HG03520 (cell line): ENCODE measurements around the gene TEX11.
"Not testable (repeated sequence)": the region's sequence is repeated elsewhere in the genome, so short reads cannot be mapped to it uniquely, and the experiment has no call there.

Experiments
- ATAC-seq: cut with Tn5 transposase; IDR thresholded peaks from one replicate; pipeline ENCODE4 v1.9.1; 2021; ENCODE audit warnings: mild to moderate bottlenecking, moderate library complexity; ENCODE audit not compliant: unreplicated experiment

Gene TEX11

DNA sequence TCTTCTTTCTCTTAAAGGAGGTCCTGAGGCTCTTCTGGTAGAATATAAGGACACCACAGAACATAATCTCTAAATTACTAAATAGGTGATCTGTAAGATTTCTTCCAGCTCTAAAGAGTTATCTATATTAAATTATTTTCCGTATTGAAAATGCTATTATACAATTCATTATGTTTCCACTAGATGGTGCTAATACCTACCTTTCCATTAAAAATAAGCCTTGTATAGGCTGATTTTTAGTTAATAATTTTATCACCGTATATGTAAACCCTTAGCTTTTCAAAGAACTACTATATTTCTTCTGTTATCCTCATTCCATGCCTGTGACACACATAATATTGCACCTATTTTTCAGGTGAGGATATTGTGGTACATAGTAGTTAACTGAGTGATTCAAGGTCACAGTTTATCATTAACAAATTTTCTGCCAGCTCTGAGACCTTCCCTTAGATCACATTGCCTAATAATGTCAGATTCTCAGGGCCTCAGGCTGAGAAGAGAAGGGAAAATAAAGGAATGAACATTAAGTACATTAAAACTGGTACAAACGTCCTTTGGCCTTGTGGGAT lies 138.8 kb downstream of the TEX11 start:
- ATAC-seq, result no peak

DNA sequence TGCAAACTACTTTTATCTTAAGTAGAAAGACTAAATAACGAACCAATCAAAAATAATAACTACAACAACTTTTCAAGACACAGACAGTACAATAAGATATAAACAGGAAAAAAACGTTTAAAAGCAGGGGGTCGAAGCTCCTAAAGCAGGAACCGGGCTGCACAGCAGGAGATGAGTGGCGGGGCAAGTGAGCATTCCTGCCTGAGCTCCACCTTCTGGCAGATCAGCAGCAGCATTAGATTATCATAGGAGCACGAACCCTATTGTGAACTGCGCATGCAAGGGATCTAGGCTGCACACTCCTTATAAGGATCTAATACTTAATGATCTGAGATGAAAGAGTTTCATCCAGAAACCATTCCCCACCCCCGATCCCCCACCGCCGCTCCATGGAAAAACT lies 146.2 kb downstream of the TEX11 start:
- ATAC-seq, result no peak

DNA sequence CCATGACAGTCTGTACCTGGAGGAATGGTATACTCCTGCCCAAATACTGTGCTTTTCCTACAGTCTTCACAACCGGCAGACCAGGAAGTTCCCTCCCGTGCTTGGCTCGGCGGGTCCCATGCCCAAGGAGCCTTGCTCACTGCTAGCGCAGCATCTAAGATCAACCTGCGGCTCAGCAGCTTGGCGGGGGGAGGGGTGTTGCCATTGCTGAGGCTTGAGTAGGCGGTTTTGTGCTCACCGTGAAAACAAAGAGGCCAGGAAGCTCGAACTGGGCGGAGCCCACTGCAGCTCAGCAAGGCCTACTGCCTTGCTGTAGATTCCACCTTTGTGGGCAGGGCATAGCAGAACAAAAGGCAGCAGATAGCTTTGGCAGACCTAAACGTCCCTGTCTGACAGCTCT lies 152.7 kb downstream of the TEX11 start:
- ATAC-seq, result no peak

DNA sequence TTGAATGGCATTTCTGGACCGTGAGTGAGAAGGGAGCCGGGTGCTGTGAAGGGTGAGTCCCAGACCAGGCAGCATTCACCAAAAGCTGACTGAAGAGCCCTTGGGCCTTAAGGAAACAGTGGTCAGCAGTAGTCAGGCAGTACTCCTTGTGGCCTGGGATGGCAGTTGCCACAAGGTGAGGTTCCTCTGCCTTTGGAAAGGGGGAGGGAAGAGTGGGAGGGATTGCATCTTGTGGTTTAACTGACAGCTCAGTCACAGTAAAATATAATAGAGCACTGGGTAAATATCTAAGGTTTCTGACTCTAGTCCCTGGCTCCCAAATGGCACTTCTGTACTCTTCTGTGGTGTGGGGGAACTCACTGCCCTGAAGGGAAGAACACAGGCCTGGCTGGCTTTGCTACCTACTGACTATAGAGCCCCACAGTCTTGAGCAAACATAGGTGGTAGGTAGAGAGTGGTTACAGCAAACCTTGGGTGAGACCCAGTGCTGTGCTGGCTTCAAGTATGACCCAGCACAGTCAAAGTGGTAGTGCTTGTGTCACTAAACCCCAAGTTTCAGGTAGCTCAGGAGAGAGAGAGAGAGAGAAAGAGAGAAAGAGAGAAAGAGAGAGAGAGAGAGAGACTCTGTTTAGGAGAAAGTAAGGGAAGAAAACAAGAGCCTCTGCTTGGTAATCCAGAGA lies 154.2 kb downstream of the TEX11 start:
- ATAC-seq, result no peak

DNA sequence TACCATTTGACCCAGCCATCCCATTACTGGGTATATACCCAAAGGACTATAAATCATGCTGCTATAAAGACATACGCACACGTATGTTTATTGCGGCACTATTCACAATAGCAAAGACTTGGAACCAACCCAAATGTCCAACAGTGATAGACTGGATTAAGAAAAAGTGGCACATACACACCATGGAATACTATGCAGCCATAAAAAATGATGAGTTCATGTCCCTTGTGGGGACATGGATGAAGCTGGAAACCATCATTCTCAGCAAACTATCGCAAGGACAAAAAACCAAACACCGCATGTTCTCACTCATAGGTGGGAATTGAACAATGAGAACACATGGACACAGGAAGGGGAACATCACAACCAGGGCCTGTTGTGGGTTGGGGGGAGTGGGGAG lies 174.7 kb downstream of the TEX11 start:
- ATAC-seq, result not testable (repeated sequence)

DNA sequence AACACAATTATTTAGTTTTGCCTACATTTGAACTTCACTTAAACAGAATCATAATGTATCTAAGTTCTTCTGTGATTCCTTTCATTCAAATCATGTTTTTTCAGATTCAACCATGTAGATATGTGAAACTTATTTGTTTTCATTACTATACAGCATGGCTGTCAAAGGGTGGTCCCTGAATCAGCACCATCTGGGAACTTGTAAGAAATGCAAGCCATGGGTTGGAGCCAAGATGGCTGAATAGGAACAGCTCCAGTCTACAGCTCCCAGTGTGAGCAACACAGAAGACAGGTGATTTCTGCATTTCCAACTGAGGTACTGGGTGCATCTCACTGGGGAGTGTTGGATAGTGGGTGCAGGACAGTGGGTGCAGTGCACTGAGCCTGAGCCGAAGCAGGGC lies 180.6 kb downstream of the TEX11 start:
- not testable (repeated sequence) for ATAC-seq

DNA sequence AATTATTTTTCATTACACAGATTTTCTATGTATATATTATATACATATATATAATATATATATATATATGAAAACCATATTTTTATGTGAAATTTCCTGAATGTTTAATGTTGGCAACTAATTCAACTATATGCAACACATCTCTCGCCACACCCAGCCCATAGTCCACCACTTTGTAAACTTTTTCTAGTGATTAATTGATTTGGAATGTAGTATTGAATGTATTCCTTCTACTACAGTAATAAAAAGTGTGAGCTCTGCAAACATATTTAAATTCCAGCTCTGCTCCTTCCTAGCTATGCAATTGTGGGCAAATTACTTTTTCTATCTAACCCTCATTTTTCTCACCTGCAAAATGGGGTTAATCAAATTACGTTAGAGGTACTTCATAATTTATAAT lies 187.8 kb downstream of the TEX11 start:
- no peak for ATAC-seq

- ATAC-seq, result not testable (repeated sequence)
These were observed 197.2 kb downstream of the TEX11 start for GRCh38 chrX:70711336-70711735.

- no peak for ATAC-seq
These were observed 214.0 kb downstream of the TEX11 start for GRCh38 chrX:70694339-70695122.

DNA sequence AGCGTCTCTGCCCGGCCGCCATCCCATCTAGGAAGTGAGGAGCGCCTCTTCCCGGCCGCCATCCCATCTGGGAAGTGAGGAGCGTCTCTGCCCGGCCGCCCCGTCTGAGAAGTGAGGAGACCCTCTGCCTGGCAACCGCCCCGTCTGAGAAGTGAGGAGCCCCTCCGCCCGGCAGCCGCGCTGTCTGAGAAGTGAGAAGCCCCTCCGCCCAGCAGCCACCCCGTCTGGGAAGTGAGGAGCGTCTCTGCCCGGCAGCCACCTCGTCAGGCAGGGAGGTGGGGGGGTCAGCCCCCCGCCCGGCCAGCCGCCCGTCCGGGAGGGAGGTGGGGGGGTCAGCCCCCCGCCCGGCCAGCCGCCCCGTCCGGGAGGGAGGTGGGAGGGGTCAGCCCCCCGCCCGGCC lies 229.1 kb downstream of the TEX11 start:
- ATAC-seq, result not testable (repeated sequence)

DNA sequence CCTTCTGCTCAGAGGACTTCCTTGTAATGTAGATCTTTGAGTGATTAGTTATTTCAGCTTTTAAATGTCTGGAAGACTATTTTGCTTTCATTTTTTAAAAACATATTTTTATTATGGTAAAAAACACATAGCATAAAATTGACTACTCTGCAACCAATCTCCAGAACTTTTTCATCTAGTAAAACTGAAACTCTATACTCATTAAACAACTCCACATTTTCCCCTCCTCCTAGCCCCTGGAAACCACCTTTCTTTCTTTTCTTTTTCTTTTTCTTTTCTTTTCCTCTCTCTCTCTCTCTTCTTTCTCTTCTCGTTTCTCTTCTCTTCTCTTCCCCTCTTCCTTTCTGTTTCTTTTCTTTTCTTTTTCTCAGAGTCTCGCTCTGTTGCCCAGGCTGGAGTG lies 233.2 kb downstream of the TEX11 start:
- no peak for ATAC-seq

- no peak for ATAC-seq
These were observed 236.2 kb downstream of the TEX11 start for GRCh38 chrX:70672326-70672725.

- ATAC-seq, result no peak
These were observed 239.4 kb downstream of the TEX11 start for GRCh38 chrX:70669120-70669519.

DNA sequence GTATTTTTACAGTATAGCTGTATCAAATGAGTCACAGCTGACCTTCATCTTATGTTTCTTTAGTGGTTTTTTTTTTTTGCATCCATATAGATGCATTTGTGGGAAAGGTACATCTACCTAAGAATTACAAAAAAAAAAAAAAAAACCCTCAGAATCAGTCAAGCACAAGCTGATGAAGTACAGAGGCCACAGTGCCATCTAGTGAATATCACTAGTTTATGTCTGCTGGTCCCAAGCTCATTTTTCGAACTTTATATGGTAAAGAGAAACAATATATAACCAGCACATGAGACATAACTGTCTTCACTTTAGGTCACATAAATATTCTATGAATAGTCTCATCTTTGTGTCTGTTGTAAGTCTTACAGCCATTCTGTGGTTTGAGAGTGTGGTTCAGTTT lies 243.8 kb downstream of the TEX11 start:
- no peak for ATAC-seq

- not testable (repeated sequence) for ATAC-seq
These were observed 247.4 kb downstream of the TEX11 start for GRCh38 chrX:70661124-70661523.

DNA sequence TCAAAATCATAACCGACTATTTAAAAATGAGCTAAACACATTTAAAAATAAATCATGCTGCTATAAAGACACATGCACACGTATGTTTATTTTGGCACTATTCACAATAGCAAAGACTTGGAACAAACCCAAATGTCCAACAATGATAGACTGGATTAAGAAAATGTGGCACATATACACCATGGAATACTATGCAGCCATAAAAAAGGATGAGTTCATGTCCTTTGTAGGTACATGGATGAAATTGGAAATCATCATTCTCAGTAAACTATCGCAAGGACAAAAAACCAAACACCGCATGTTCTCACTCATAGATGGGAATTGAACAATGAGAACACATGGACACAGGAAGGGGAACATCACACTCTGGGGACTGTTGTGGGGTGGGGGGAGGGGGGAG lies 251.0 kb downstream of the TEX11 start:
- ATAC-seq, result not testable (repeated sequence)

GRCh38 chrX:70656304-70656703 lies 252.2 kb downstream of the TEX11 start:
- ATAC-seq, result no peak

DNA sequence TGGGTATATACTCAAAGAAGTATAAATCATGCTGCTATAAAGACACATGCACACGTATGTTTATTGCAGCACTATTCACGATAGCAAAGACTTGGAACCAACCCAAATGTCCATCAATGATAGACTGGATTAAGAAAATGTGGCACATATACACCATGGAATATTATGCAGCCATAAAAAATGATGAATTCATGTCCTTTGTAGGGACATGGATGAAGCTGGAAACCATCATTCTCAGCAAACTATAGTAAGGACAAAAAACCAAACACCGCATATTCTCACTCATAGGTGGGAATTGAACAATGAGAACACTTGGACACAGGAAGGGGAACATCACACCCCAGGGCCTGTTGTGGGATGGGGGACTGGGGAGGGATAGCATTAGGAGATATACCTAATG lies 260.6 kb downstream of the TEX11 start:
- not testable (repeated sequence) for ATAC-seq

GRCh38 chrX:70636218-70636617 lies 272.3 kb downstream of the TEX11 start:
- no peak for ATAC-seq

DNA sequence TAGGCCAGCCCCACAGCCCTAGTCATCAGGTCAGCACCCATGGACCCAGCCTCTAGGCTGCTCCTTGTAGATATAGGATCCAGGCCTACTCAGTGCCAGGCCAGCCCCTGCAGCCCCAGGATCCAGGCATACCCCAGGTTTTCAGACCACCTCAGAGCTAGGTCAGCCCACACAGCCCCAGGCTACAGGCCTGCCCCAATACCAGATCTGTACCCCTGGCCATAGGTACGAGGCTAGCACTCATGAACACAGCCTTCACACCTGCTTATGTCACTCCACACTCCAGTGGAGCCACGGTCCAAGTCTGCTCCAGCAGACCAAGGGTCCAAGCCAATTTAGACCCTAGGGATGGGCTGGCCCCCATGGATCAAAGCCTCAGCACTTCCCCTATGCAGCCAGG lies 272.8 kb downstream of the TEX11 start:
- ATAC-seq, result no peak

GRCh38 chrX:70635227-70635626 lies 273.3 kb downstream of the TEX11 start:
- no peak for ATAC-seq

DNA sequence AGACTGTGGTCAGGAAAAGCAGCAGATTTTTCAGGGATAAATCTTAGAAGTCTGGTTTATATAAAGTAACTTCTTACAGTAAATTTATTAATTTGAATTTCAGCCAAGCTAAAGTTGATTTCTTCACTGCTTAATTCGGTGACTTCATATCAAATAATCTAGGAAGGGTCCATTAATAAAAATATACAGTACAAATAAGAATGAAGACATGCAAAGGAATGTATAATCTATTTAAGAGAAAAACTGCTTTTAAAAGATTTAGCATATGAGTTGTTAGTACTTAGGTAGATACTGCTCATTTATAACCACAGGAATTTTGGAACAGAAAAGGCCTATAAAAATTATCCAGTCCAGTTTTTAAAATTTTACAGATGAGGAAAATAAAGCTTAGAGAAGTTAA lies 286.8 kb downstream of the TEX11 start:
- ATAC-seq, result no peak
